ENCODE measurements around the gene ZFY. TPM values are rescaled to one million over a fixed set of nuclear protein-coding genes. Genes with fewer than 3 reads are reported as not detected.

The ZFY gene
- polyA plus RNA-seq, 1 donor (not counting 4 experiments of a cell fraction or from before 2014, with no cell fraction given), result not detected

- no peak for FAIRE-seq
- H3K9ac ChIP-seq (ENCODE audit: control insufficient read depth, extremely low read depth, insufficient read depth, low read length), result no peak overlapping the region
- no peaks in the 10 kb centered on the region for H4K20me1 ChIP-seq (ENCODE audit: control insufficient read depth, extremely low read depth, insufficient read depth, low read length)
- dilution Hi-C loops (cut with MboI; ENCODE audit: extremely low pct_ligation_motif_present, low sequenced_read_pairs), result no loop called here
- DNase-seq (ENCODE audit: low read depth, low spot score), result no peak
- no peaks in the 10 kb centered on the region for H3K9me3 ChIP-seq (ENCODE audit: control insufficient read depth, low read depth, low read length)
- H3K36me3 ChIP-seq (ENCODE audit: control insufficient read depth in 2 of 2, extremely low read depth in 1 of 2, insufficient read depth in 2 of 2, low read length in 2 of 2), result no peaks in the 10 kb centered on the region
- H3K4me3 ChIP-seq (ENCODE audit: control insufficient read depth in 2 of 3, extremely low read depth in 1 of 3, insufficient read depth in 2 of 3, low read depth in 1 of 3, low read length in 3 of 3), result no peak overlapping the region
- H3K4me2 ChIP-seq (ENCODE audit: control insufficient read depth, extremely low read depth, insufficient read depth, low read depth, low read length), result no peak overlapping the region
- no peaks in the 10 kb centered on the region for H3K9me1 ChIP-seq (ENCODE audit: control insufficient read depth, extremely low read depth, insufficient read depth, low read length)
- TF ChIP-seq CTCF (optimal IDR thresholded peaks at IDR 0.05 in 1 of 3, IDR thresholded peaks at IDR 0.05 in 1 of 3, conservative IDR thresholded peaks at IDR 0.05 in 1 of 3; ENCODE audit: extremely low read depth in 1 of 3, insufficient read depth in 2 of 3, low read length in 3 of 3) (no peak), EZH2 (IDR thresholded peaks at IDR 0.05; ENCODE audit: low read length) (no peak)
- H2AFZ ChIP-seq (ENCODE audit: control insufficient read depth, low read length), result no peak overlapping the region
- no peaks in the 10 kb centered on the region for H3K4me1 ChIP-seq (ENCODE audit: control insufficient read depth, extremely low read depth, insufficient read depth, low read length)
- H3K27ac ChIP-seq (ENCODE audit: control insufficient read depth, insufficient read depth, low read length), result no peak overlapping the region
- H3K79me2 ChIP-seq (ENCODE audit: control insufficient read depth, insufficient read depth, low read length), result no peaks in the 10 kb centered on the region
- H3K27me3 ChIP-seq (ENCODE audit: control insufficient read depth, extremely low read depth, insufficient read depth, low read length), result no peaks in the 10 kb centered on the region
Measured at GRCh38 chrY:2973110-2973751, 38.0 kb downstream of the ZFY start.

GRCh38 chrY:2979283-2979682 is 44.1 kb downstream of the ZFY start:
- no peaks in the 10 kb centered on the region for H3K27me3 ChIP-seq (ENCODE audit: control insufficient read depth, extremely low read depth, insufficient read depth, low read length)

More at GRCh38 chrY:2979283-2979682, 44.1 kb downstream of the ZFY start:
- Histone ChIP-seq H3K9me1 (ENCODE audit: control insufficient read depth, extremely low read depth, insufficient read depth, low read length) (no peaks in the 10 kb centered on the region), H2AFZ (ENCODE audit: control insufficient read depth, low read length) (no peak overlapping the region), H3K4me2 (ENCODE audit: control insufficient read depth, extremely low read depth, insufficient read depth, low read depth, low read length) (no peak overlapping the region), H3K79me2 (ENCODE audit: control insufficient read depth, insufficient read depth, low read length) (no peaks in the 10 kb centered on the region), H3K4me1 (ENCODE audit: control insufficient read depth, extremely low read depth, insufficient read depth, low read length) (no peaks in the 10 kb centered on the region), H3K9me3 (ENCODE audit: control insufficient read depth, low read depth, low read length) (no peaks in the 10 kb centered on the region), H3K4me3 (ENCODE audit: control insufficient read depth in 2 of 3, extremely low read depth in 1 of 3, insufficient read depth in 2 of 3, low read depth in 1 of 3, low read length in 3 of 3) (no peak overlapping the region), H3K27ac (ENCODE audit: control insufficient read depth, insufficient read depth, low read length) (no peak overlapping the region), H4K20me1 (ENCODE audit: control insufficient read depth, extremely low read depth, insufficient read depth, low read length) (no peaks in the 10 kb centered on the region), H3K9ac (ENCODE audit: control insufficient read depth, extremely low read depth, insufficient read depth, low read length) (no peak overlapping the region), H3K36me3 (ENCODE audit: control insufficient read depth in 2 of 2, extremely low read depth in 1 of 2, insufficient read depth in 2 of 2, low read length in 2 of 2) (no peaks in the 10 kb centered on the region)
- DNase-seq (ENCODE audit: low read depth, low spot score), result no peak
- TF ChIP-seq CTCF (optimal IDR thresholded peaks at IDR 0.05 in 1 of 3, IDR thresholded peaks at IDR 0.05 in 1 of 3, conservative IDR thresholded peaks at IDR 0.05 in 1 of 3; ENCODE audit: extremely low read depth in 1 of 3, insufficient read depth in 2 of 3, low read length in 3 of 3), result no peak
- no peak for TF ChIP-seq EZH2 (IDR thresholded peaks at IDR 0.05; ENCODE audit: low read length)
- no peak for FAIRE-seq
- dilution Hi-C loops (cut with MboI; ENCODE audit: extremely low pct_ligation_motif_present, low sequenced_read_pairs), result no loop called here

Measured in keratinocyte (primary cell).